ENCODE data around the gene ACSS1.

Gene ACSS1

GRCh38 chr20:25030649-25031207, 27.2 kb downstream of the ACSS1 start:
- DNase-seq (ENCODE audit: low spot score): no peak

GRCh38 chr20:25030007-25030648, 27.8 kb downstream of the ACSS1 start:
- no peak for DNase-seq (ENCODE audit: low spot score)

DNA sequence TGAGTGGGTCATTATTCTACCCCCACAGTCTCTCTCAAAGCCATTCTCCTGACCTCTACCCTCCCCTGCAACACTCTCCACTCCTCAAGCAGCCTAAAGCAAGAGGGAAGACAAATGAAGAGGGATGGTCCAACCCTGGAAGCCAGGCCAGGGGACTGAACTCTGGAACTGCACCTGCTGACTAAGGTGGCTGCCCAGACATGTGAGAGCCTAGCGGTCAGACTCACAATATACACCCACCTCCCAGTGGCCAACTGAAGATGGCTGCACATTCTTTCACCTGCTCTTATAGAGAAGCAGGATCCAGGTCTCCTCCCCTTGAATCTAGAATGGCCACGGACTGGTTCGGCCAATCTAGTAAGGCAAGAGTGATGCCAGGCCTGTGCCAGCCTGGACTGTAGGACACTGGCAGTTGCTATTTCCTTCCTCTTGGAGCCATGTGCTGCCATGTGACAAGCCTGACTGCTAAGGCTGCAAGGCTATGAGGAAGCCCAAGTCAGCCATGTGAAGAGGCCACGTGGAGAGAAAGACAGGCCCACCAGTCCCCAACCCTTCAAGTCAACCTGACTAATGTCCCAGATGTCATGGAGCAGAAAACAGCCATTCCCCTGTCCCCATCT, 31.8 kb downstream of the ACSS1 start:
- DNase-seq (ENCODE audit: low spot score): no peak

GRCh38 chr20:25025091-25025861, 32.7 kb downstream of the ACSS1 start:
- no peak for DNase-seq (ENCODE audit: low spot score)

DNA sequence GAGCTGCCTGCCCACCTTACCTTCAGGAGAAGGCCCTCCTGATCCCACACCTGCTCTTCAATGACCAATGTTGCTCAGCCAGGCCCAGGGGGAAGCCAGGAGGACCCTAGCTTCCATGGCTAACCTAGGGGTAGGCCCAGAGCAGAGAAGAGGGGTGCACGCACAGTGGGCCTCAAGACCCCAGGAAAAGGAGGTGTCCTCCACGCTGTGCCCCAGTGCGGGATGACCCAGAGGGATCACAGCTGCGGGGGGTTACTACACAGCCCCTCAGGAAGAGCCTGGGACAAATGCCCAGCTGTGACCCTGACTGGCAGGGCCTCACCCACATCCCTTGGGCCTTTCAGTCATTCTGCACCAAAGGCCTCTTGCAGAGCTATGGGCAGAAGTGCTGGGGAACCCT, 33.8 kb downstream of the ACSS1 start:
- no peak for DNase-seq (ENCODE audit: low spot score)

DNA sequence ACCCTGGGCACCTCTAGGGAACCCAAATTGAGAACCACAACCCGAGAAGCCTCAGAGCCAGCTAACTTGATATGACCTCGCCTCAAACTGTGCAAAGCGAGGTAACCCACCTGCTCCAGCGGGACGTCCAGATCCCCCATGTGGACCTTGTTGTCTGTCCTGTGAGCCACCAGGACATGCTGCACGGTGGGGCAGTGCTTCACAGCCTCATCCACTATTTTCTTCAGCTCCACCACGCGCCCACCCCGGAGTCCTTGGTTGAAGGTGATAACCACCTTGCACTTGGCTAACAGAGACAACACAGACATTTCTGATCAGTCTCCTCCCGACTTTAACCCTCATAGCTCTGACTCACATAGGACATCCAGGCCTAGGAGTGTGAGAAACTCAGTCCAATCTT, 34.6 kb downstream of the ACSS1 start:
- DNase-seq (ENCODE audit: low spot score): no peak

DNA sequence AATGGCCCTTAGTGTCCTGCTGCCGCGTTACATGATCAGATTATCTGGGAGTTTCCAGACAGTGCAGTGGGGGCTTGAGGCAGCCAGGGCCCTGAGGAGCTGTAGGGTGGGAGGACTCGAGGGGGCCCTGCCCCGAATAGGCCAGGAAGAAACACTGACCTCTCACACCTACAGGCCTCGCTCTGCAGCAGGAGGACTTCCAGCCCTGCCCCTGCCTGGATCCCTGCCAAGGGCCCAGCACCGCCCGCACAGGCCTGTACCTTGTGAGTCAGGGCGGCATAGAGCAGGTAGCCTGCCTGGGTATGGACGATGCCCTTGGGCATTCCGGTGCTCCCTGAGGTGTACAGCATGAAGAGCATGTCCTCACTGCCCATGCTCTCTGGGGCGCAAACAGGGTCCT, 35.3 kb downstream of the ACSS1 start:
- no peak for DNase-seq (ENCODE audit: low spot score)

- DNase-seq (ENCODE audit: low spot score): no peak
Observed at GRCh38 chr20:25021336-25021735, 36.6 kb downstream of the ACSS1 start.

DNA sequence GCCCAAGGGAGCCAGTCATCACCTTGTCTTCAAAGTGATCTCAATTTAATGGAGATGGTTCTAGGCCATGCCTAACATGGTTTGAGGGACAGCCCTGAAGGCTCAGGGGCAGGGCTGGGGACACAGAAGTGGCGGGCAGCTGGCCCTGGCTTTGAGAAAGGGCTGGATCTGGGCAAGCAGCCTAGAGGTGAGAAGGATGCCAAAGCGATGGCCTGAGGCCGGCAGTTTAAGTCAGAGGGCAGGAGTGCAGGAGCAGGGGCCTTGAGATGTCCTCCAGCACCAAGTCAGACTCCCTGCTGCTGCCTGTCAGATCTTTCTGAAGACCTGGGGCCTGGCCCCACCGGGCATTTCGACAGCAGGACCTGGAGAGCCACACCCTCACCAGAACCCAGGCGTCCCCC, 37.0 kb downstream of the ACSS1 start:
- DNase-seq (ENCODE audit: low spot score): no peak

GRCh38 chr20:25020345-25020744, 37.6 kb downstream of the ACSS1 start:
- DNase-seq (ENCODE audit: low spot score): no peak

- DNase-seq (ENCODE audit: low spot score): no peak
Observed at GRCh38 chr20:25019381-25020155, 38.4 kb downstream of the ACSS1 start.

- no peak for DNase-seq (ENCODE audit: low spot score)
Observed at GRCh38 chr20:25018841-25019240, 39.1 kb downstream of the ACSS1 start.

GRCh38 chr20:25018425-25018824, 39.5 kb downstream of the ACSS1 start:
- DNase-seq (ENCODE audit: low spot score): no peak

- no peak for DNase-seq (ENCODE audit: low spot score)
Observed at GRCh38 chr20:25017257-25017803, 40.6 kb downstream of the ACSS1 start.

- no peak for DNase-seq (ENCODE audit: low spot score)
Observed at GRCh38 chr20:25016471-25016870, 41.5 kb downstream of the ACSS1 start.

DNA sequence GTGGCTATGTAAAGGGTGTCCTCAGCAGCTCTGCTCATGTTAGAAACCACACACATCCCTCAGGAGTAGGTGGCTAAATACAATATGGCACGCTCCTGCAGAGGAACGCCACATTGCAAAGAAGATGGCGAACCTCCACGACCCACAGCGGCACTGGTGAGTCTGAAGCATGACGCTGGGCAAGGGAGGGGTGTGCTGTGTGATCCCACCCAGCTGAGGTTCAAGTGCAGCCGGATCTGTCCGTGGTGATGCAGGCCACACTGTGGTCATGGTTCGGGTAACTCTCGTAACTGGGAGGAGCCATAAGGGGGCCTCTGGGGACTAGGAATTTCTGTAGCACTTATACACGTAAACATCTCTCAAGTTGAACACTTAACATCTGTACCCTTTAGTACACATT, 42.0 kb downstream of the ACSS1 start:
- DNase-seq (ENCODE audit: low spot score): no peak

DNA sequence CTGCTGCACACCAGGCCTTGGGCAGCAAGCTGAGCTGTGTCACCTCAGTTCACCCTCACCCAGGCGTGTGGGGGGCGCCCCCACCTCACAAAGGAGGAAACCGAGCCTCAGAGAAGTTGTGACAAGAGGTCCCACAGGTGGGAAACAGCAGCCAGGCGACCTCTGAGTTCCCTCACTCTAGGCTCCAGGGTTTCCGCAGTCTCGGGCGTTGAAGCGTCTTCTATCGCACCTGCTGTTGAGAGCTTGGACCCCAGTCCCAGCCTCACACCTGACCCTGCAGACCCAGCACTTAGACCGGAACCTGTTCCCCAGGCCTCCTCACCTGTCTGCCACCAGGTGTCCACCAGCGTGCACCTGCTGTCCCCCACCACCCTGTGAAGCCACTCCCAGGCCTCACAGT, 43.1 kb downstream of the ACSS1 start:
- no peak for DNase-seq (ENCODE audit: low spot score)

DNA sequence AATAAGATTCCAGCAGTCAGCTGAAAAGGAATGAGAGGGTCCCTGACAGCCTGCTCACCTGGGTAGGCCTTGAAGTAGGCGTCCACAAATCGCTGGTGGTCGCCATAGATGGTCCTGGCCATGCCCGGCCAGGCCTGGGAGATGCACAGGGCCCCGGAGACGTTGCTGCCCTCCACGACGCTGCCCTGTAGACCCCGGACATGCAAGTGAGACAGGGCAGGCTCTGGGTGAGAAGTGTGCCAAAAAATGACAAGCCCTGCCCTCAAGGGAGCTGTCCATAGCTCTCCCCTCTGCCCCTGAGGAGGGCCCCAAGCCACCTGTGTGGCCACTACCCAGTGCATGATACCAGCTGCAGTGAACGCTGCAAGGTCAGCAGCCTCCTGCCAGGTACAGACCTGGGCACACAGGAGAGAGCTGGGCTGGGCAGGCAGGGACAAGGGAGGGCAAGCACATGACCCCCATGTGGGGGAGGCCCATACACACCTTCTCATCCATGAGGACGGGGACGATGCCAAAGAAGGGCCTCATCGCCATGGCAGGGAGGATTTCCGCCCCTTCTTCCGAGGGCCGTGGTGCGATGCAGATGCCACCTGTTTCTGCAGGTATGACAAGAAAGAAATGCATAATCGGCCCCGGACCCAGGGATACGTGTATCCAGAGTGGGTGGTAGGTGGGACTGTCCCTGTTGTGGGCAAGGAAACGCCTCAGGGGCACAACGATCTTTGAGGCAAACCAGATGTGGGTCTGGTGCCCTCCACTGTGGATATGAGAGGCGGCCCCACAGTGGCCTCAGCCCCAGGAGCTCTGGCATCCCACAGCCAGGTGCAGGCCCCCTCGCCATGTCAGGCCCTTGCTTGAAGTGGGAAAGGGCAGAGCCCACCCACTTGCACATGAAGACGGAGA, 44.2 kb downstream of the ACSS1 start:
- DNase-seq (ENCODE audit: low spot score): no peak

DNA sequence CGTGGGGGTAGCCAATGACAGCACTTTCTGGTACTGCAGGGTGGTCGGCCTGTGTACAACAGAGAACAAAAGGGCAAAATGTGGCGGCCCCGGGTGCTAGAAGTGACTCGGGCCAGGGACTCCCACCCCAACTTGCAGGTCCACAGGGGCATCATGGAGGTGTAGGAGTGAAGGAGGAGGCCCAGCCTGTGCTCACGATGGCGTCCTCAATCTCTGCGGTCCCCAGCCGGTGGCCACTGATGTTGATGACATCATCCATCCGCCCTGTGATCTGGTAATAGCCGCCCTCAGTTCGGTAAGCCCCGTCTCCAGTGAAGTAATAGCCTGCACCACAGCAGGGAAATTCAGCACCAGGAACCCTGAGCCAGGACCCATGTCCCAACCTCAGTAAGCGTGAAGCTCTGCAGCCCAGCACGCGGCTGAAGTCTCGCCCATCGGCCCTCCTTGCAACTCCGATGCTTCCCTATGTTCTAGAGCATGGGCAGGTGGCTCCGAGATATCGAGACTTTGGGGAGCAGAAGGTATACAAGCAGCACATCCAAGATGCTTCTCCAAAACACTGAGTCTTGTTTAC, 45.2 kb downstream of the ACSS1 start:
- no peak for DNase-seq (ENCODE audit: low spot score)

DNA sequence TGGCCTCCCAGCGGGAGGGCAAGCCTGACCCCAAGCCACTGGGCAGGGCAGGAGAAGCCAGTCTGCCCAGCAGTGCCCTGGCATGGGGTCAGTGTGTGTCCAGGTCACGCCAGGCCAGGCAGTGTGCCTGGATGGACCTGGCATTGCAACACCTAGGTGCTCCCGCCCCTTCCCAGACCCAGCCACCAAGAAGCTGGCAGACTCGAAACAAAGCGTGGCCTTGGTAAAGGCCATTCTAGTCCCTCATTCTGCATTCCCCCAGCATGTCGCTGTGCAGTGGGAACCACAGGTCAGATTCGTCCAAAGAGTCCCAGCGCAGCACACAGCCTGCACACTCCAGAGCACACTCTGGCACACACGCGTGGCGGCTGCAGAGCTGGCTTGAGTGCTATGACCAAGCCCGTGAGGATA, 46.1 kb downstream of the ACSS1 start:
- no peak for DNase-seq (ENCODE audit: low spot score)

GRCh38 chr20:25011261-25011660, 46.7 kb downstream of the ACSS1 start:
- no peak for DNase-seq (ENCODE audit: low spot score)
